IMR-90 (cell line): ENCODE measurements around the gene ESYT1. TPM values are rescaled to one million over a fixed set of nuclear protein-coding genes. Genes with fewer than 3 reads are reported as not detected.
A peak's percentile ranks its signal among the peaks of the same experiment; 100 is the strongest.

Experiments used
- ATAC-seq: fragments of 200-7000 bp; cut with Tn5 transposase; 2 replicates; pipeline ENCODE4 v1.9.1; 2020; ENCODE audit warnings: low read depth, mild to moderate bottlenecking, moderate library complexity
- Bru-seq: library from RNA; stranded (reverse); fragments of 400-500 nt; gene quantifications from one replicate; lab custom pipeline; 2021; lab: Mats Ljungman, UMichigan
- BruChase-seq, 2 experiments: library from RNA; stranded (reverse); fragments of 400-500 nt; gene quantifications; one replicate each; lab custom pipeline; 2021; lab: Mats Ljungman, UMichigan
- BruUV-seq: library from RNA; stranded (reverse); fragments of 400-500 nt; replicated peaks from 2 replicates; lab custom pipeline; 2021; lab: Mats Ljungman, UMichigan
- CTCF ChIA-PET: fragments of 300-600 bp; formaldehyde crosslinking; extraction: SDS; loops from one replicate; lab custom pipeline; 2021; ENCODE audit warnings: antibody characterized with exemption; lab: Yijun Ruan, JAX
- POLR2A ChIA-PET: fragments of 300-600 bp; sonication (Branson Sonifier 250); formaldehyde crosslinking; loops from one replicate; lab custom pipeline; 2022; ENCODE audit warnings: antibody characterized with exemption; ENCODE audit not compliant: unreplicated experiment; lab: Charles Lee
- DNase-seq: peaks from one replicate; pipeline ENCODE4 v3.0.0; 2013
- H2AFZ ChIP-seq: replicated peaks from 2 replicates; pipeline ENCODE3; 2013; ENCODE audit warnings: low read length, mild to moderate bottlenecking; ENCODE audit not compliant: poor library complexity
- H2AK5ac ChIP-seq: 2 replicates; pipeline ENCODE4 v1.6.1; 2013; ENCODE audit warnings: low read depth, low read length, inconsistent platforms
- H2AK9ac ChIP-seq: replicated peaks from 2 replicates; pipeline ENCODE3; 2013; ENCODE audit warnings: mild to moderate bottlenecking, low read depth, low read length, moderate library complexity; ENCODE audit not compliant: poor library complexity
- H2BK120ac ChIP-seq: 2 replicates; pipeline ENCODE4 v1.6.1; 2013; ENCODE audit warnings: low read depth, low read length, inconsistent platforms
- H2BK15ac ChIP-seq: 3 replicates; pipeline ENCODE4 v1.6.1; 2013; ENCODE audit warnings: low read depth, low read length, inconsistent platforms
- H2BK20ac ChIP-seq: 2 replicates; pipeline ENCODE4 v1.6.1; 2013; ENCODE audit warnings: low read depth, mild to moderate bottlenecking, inconsistent platforms, low read length, moderate library complexity
- H2BK5ac ChIP-seq: 2 replicates; pipeline ENCODE4 v1.6.1; 2013; ENCODE audit warnings: mild to moderate bottlenecking, low read depth, low read length, inconsistent platforms; ENCODE audit not compliant: poor library complexity, severe bottlenecking
- H3K14ac ChIP-seq: replicated peaks from 2 replicates; pipeline ENCODE4 v1.6.1; 2013; ENCODE audit warnings: low read depth, low read length, inconsistent platforms
- H3K18ac ChIP-seq: 2 replicates; pipeline ENCODE4 v1.6.1; 2013; ENCODE audit warnings: low read depth, low read length, control low read depth
- H3K23ac ChIP-seq: 2 replicates; pipeline ENCODE4 v1.6.1; 2013; ENCODE audit warnings: low read depth, low read length, inconsistent platforms
- H3K27ac ChIP-seq: 2 replicates; pipeline ENCODE4 v1.5.1; 2013; ENCODE audit warnings: mild to moderate bottlenecking, control low read depth, low read length; ENCODE audit not compliant: insufficient read depth
- H3K27me3 ChIP-seq: 2 replicates; pipeline ENCODE4 v1.6.1; 2013; ENCODE audit warnings: low read length; ENCODE audit not compliant: control insufficient read depth, insufficient read depth
- H3K36me3 ChIP-seq: 2 replicates; pipeline ENCODE4 v1.6.1; 2013; ENCODE audit warnings: low read length, mixed read lengths; ENCODE audit not compliant: control insufficient read depth, insufficient read depth
- H3K4ac ChIP-seq: 2 replicates; pipeline ENCODE4 v1.6.1; 2013; ENCODE audit warnings: low read depth, low read length, inconsistent platforms
- H3K4me1 ChIP-seq: 2 replicates; pipeline ENCODE4 v1.6.1; 2013; ENCODE audit warnings: low read length, mixed read lengths; ENCODE audit not compliant: control insufficient read depth, insufficient read depth
- H3K4me2 ChIP-seq: 2 replicates; pipeline ENCODE4 v1.6.1; 2013; ENCODE audit warnings: low read depth, mild to moderate bottlenecking, control low read depth, low read length, moderate library complexity
- H3K4me3 ChIP-seq: 2 replicates; pipeline ENCODE4 v1.5.1; 2013; ENCODE audit warnings: low read depth, mild to moderate bottlenecking, control low read depth, low read length, moderate library complexity; ENCODE audit not compliant: insufficient read depth
- H3K56ac ChIP-seq: 2 replicates; pipeline ENCODE4 v1.6.1; 2013; ENCODE audit warnings: low read length, inconsistent platforms; ENCODE audit not compliant: insufficient read depth; ENCODE audit errors: extremely low read depth
- H3K79me1 ChIP-seq, 2 experiments: 2 replicates each; pipeline ENCODE4 v1.6.1; 2013; ENCODE audit warnings: low read length in 2 of 2, inconsistent platforms in 1 of 2, low read depth in 1 of 2
- H3K9ac ChIP-seq: 2 replicates; pipeline ENCODE4 v1.6.1; 2013; ENCODE audit warnings: low read depth, low read length, control low read depth
- H3K9me1 ChIP-seq: 2 replicates; pipeline ENCODE4 v1.6.1; 2013; ENCODE audit warnings: low read length, inconsistent platforms; ENCODE audit not compliant: insufficient read depth
- H3K9me3 ChIP-seq: 2 replicates; pipeline ENCODE4 v1.6.1; 2013; ENCODE audit warnings: low read length; ENCODE audit not compliant: control insufficient read depth, insufficient read depth
- H4K20me1 ChIP-seq: 2 replicates; pipeline ENCODE4 v1.6.1; 2013; ENCODE audit warnings: low read length, inconsistent platforms; ENCODE audit not compliant: insufficient read depth
- H4K5ac ChIP-seq: 2 replicates; pipeline ENCODE4 v1.6.1; 2013; ENCODE audit warnings: mild to moderate bottlenecking, low read depth, low read length, control low read depth
- H4K8ac ChIP-seq, 2 experiments: 2 replicates each; pipeline ENCODE4 v1.6.1; 2013; ENCODE audit warnings: low read depth in 2 of 2, low read length in 2 of 2, control low read depth in 1 of 2, inconsistent platforms in 1 of 2
- H4K91ac ChIP-seq: 2 replicates; pipeline ENCODE4 v1.6.1; 2013; ENCODE audit warnings: low read depth, low read length, inconsistent platforms; ENCODE audit not compliant: insufficient read depth
- CEBPB ChIP-seq: IDR thresholded peaks from 2 replicates; pipeline ENCODE4 v1.6.1; 2012; ENCODE audit warnings: low read depth, low read length, improper control_type of control experiment
- RCOR1 ChIP-seq: IDR thresholded peaks from 2 replicates; pipeline ENCODE4 v1.6.1; 2012; ENCODE audit warnings: mild to moderate bottlenecking, low read length, improper control_type of control experiment; ENCODE audit not compliant: insufficient replicate concordance
- RFX5 ChIP-seq: IDR thresholded peaks from 2 replicates; pipeline ENCODE4 v1.8.0; 2012; ENCODE audit warnings: low read depth, mild to moderate bottlenecking, low read length, moderate library complexity
- SMC3 ChIP-seq: fragments of 150-350 bp; IDR thresholded peaks from 2 replicates; pipeline ENCODE4 v1.6.1; 2016; ENCODE audit warnings: low read depth, mild to moderate bottlenecking, antibody characterized with exemption, low read length, moderate library complexity
- USF2 ChIP-seq: fragments of 150-350 bp; IDR thresholded peaks from 2 replicates; pipeline ENCODE4 v1.6.1; 2017; ENCODE audit warnings: mild to moderate bottlenecking, antibody characterized with exemption, low read length, low read depth
- WGBS, 2 experiments: methylation state at CpG; one replicate each; pipeline versions ENCODE4 v1.1.5 to v1.1.7; 2013; ENCODE audit warnings: missing lambda C conversion rate in 2 of 2; ENCODE audit not compliant: insufficient read length in 1 of 2; ENCODE audit errors: extremely low coverage in 2 of 2; 5-methylcytosine and 5-hydroxymethylcytosine counted together
- dilution Hi-C: fragments of 300-500 bp; cut with HindIII; formaldehyde crosslinking; loops from one replicate; pipeline ENCODE4 v1.14.3; 2018; ENCODE audit warnings: low sequenced_read_pairs; ENCODE audit not compliant: unreplicated experiment
- in situ Hi-C: fragments of 300-500 bp; cut with MboI; formaldehyde crosslinking; loops from 3 replicates; pipeline ENCODE4 v1.14.3; 2019; ENCODE audit warnings: low sequenced_read_pairs, inconsistent platforms, mixed read lengths
- intact Hi-C: fragments of 100-400 bp; cut with micrococcal nuclease; formaldehyde crosslinking; loops from 2 replicates; pipeline ENCODE4 v1.10.0; 2022
- long read RNA-seq: library from polyadenylated mRNA; unstranded; transcript quantifications from one replicate; pipeline ENCODE4 v2.0.0, GENCODE V29; 2021; ENCODE audit not compliant: unreplicated experiment
- polyA plus RNA-seq, 3 experiments: library from polyadenylated mRNA; depleted of rRNA; stranded (reverse); fragments of >200 nt; gene quantifications; 2 replicates each; pipeline ENCODE4 v1.2.3, GENCODE V29; 2012; ENCODE audit warnings: low replicate concordance in 1 of 3
- total RNA-seq: library from RNA; depleted of rRNA; stranded (reverse); fragments of >200 nt; gene quantifications from 2 replicates; pipeline ENCODE4 v1.2.3, GENCODE V29; 2012; rRNA removed
- TF ChIP-seq, protein P1 (sequence below): fragments of 150-350 bp; IDR thresholded peaks from 2 replicates; pipeline ENCODE4 v1.6.1; 2016; ENCODE audit warnings: low read depth, mild to moderate bottlenecking, low read length, moderate library complexity, borderline replicate concordance

Gene ESYT1, protein sequence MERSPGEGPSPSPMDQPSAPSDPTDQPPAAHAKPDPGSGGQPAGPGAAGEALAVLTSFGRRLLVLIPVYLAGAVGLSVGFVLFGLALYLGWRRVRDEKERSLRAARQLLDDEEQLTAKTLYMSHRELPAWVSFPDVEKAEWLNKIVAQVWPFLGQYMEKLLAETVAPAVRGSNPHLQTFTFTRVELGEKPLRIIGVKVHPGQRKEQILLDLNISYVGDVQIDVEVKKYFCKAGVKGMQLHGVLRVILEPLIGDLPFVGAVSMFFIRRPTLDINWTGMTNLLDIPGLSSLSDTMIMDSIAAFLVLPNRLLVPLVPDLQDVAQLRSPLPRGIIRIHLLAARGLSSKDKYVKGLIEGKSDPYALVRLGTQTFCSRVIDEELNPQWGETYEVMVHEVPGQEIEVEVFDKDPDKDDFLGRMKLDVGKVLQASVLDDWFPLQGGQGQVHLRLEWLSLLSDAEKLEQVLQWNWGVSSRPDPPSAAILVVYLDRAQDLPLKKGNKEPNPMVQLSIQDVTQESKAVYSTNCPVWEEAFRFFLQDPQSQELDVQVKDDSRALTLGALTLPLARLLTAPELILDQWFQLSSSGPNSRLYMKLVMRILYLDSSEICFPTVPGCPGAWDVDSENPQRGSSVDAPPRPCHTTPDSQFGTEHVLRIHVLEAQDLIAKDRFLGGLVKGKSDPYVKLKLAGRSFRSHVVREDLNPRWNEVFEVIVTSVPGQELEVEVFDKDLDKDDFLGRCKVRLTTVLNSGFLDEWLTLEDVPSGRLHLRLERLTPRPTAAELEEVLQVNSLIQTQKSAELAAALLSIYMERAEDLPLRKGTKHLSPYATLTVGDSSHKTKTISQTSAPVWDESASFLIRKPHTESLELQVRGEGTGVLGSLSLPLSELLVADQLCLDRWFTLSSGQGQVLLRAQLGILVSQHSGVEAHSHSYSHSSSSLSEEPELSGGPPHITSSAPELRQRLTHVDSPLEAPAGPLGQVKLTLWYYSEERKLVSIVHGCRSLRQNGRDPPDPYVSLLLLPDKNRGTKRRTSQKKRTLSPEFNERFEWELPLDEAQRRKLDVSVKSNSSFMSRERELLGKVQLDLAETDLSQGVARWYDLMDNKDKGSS
- total RNA-seq (137 and 150 TPM in 2 replicates), polyA plus RNA-seq (2012; rRNA removed) (153 and 157 TPM in 2 replicates), Bru-seq, nascent RNA (percentile 69 among the genes with signal in this experiment), BruChase-seq, experiment 1, labeled RNA remaining after a 6-hour chase (percentile 85 among the genes with signal in this experiment), BruChase-seq, experiment 2, labeled RNA remaining after a 2-hour chase (percentile 74 among the genes with signal in this experiment)
- polyA plus RNA-seq (2012; cell fraction: cytosol; rRNA removed), result 133 and 158 TPM in 2 replicates
- polyA plus RNA-seq (2012; cell fraction: nucleus; rRNA removed; ENCODE audit: low replicate concordance), result 156 and 212 TPM in 2 replicates
- long read RNA-seq, full-length matches to known transcripts, result 56 of 139 reads
- long read RNA-seq, partial matches to known transcripts, result 56 of 139 reads
- long read RNA-seq, other reads (novel, unspliced or antisense), result 27 of 139 reads

GRCh38 chr12:56127888-56128669, at the start of gene ESYT1:
Gene ESYT1 (plus strand): TSS chr12:56128267. CDS start chr12:56128320, 53 bp downstream.
- Histone ChIP-seq H4K8ac (peak within 1 kb of the TSS; percentile 36 to 72; a peak in 2 of 4 replicates), H3K18ac (peak within 1 kb of the TSS; percentile 7), H3K4ac (peak within 1 kb of the TSS; percentile 73), H2AFZ (peak within 1 kb of the TSS; percentile 88), H4K5ac (0 out of 2 replicates have a peak within 1 kb of the TSS, but pooled peaks have one; percentile 4), H4K91ac (peak within 1 kb of the TSS; percentile 87), H3K4me3 (peak within 1 kb of the TSS; percentile 75), H4K20me1 (no peaks in the 10 kb centered on the region), H2BK15ac (peak within 1 kb of the TSS; percentile 31; the same call in 1 of the 3 replicates), H2AK9ac (peak within 1 kb of the TSS; percentile 95), H3K9me3 (no peaks in the 10 kb centered on the region), H3K56ac (peak within 1 kb of the TSS; percentile 78), H3K4me2 (peak within 1 kb of the TSS; percentile 92), H3K14ac (peak within 1 kb of the TSS; percentile 85), H2BK120ac (0 out of 2 replicates have a peak within 1 kb of the TSS, but pooled peaks have one; percentile 37), H3K27ac (peak within 1 kb of the TSS; percentile 44), H3K27me3 (no peaks in the 10 kb centered on the region), H3K9ac (peak within 1 kb of the TSS; percentile 91), H2BK20ac (no peak within 1 kb of the TSS), H3K23ac (peak within 1 kb of the TSS; percentile 88), H3K79me1 (peaks cover 45 to 70% of the 10 kb centered on the region in 2 experiments), H2AK5ac (peak within 1 kb of the TSS; percentile 97), H3K4me1 (peaks cover 6% of the 10 kb centered on the region; the same call in 1 of the 2 replicates), H3K9me1 (no peaks in the 10 kb centered on the region), H3K36me3 (peaks cover 24% of the 10 kb centered on the region), H2BK5ac (peak within 1 kb of the TSS; percentile 61)
- WGBS, 2 experiments, result 3% methylated on average over 8 of the region's 49 CpGs; no CpG with 5 or more reads in 1 of the 2 experiments
- intact Hi-C loops (loop anchor here (2.0 kb wide), 2 partner anchors 31 to 61 kb away; partner anchors contain the start of genes MYL6 and SMARCC2), in situ Hi-C loops (loop anchor here (5.0 kb wide), 1 partner anchor 59 kb away; the partner anchor contains the start of gene SMARCC2), dilution Hi-C loops (no loop called here)
- DNase-seq, result peak; percentile 100
- ATAC-seq, result peak; percentile 93
- CTCF ChIA-PET, result interaction anchor here (1.0 to 1.3 kb wide), 3 partner anchors 10 to 81 kb away, joined by 4 to 10 read pairs (median 6); partner anchors contain the start of genes SMARCC2 and ZC3H10
- POLR2A ChIA-PET, result interaction anchor here (0.6 to 1.9 kb wide), 5 partner anchors 8 to 94 kb away, joined by 3 to 8 read pairs (median 3); partner anchors contain the start of genes MYL6, RNF41 and ZC3H10
- BruUV-seq, result TSS peak; percentile 73
- TF ChIP-seq SMC3 (no peak), USF2 (peak; percentile 90), RCOR1 (no peak), CEBPB (0 out of 2 replicates have a peak, but pooled peaks have one; percentile 42), RFX5 (no peak)
- TF ChIP-seq, protein P1, sequence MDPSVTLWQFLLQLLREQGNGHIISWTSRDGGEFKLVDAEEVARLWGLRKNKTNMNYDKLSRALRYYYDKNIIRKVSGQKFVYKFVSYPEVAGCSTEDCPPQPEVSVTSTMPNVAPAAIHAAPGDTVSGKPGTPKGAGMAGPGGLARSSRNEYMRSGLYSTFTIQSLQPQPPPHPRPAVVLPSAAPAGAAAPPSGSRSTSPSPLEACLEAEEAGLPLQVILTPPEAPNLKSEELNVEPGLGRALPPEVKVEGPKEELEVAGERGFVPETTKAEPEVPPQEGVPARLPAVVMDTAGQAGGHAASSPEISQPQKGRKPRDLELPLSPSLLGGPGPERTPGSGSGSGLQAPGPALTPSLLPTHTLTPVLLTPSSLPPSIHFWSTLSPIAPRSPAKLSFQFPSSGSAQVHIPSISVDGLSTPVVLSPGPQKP, result no peak
